Umbilical cord (tissue), 2 donors: ENCODE measurements around the gene CENPU. TPM values are rescaled to one million over a fixed set of nuclear protein-coding genes. Genes with fewer than 3 reads are reported as not detected.

Source experiments
- DNase-seq: peaks from one replicate; pipeline ENCODE4 v3.0.0-alpha.2; 2015; ENCODE audit warnings: low spot score
- total RNA-seq: library from RNA; depleted of rRNA; stranded (reverse); fragments of >200 nt; gene quantifications from one replicate; pipeline ENCODE4 v1.2.3, GENCODE V29; 2014; ENCODE audit warnings: low replicate concordance; ENCODE audit not compliant: insufficient read depth

Gene CENPU
- total RNA-seq, 1 donor from 2014 or later = 13.2 TPM

- no peak for DNase-seq
These were observed 89.2 kb downstream of the CENPU start for GRCh38 chr4:184644553-184645307.

Other genes starting within 250 kb of the CENPU start
- gene CASP3, start 84.6 kb downstream of the CENPU start, total RNA-seq = 42.9 TPM
- gene PRIMPOL, start 84.4 kb downstream of the CENPU start, total RNA-seq = 34.4 TPM
- gene ACSL1, start 91.9 kb upstream of the CENPU start, total RNA-seq = 154 TPM